HepG2 (cell line): ENCODE data around the gene HNRNPM. TPM values are rescaled to one million over a fixed set of nuclear protein-coding genes. Genes with fewer than 3 reads are reported as not detected.
A peak's percentile ranks its signal among the peaks of the same experiment; 100 is the strongest.

ENCODE experiments used
- ATF7 ChIP-seq, 2 experiments: fragments of 450-650 bp in 1 of 2; sonication (generic) in 1 of 2; formaldehyde crosslinking in 1 of 2; IDR thresholded peaks; 2 replicates each; pipeline versions ENCODE4 v1.4.0 to v1.6.1; 2016 to 2020; ENCODE audit warnings: antibody characterized with exemption in 1 of 2, mild to moderate bottlenecking in 1 of 2, missing genetic modification reagents in 1 of 2
- HDAC1 ChIP-seq: sonication (generic); formaldehyde crosslinking; IDR thresholded peaks from 2 replicates; pipeline ENCODE4 v1.5.1; 2020; ENCODE audit warnings: mild to moderate bottlenecking, missing genetic modification reagents
- HNF4G ChIP-seq, 2 experiments: sonication (generic) in 1 of 2; formaldehyde crosslinking in 1 of 2; IDR thresholded peaks; 2 replicates each; pipeline versions ENCODE4 v1.4.0 to v1.6.1; 2011 to 2020; ENCODE audit warnings: borderline replicate concordance in 2 of 2, low read depth in 2 of 2, mild to moderate bottlenecking in 2 of 2, low read length in 1 of 2, missing genetic modification reagents in 1 of 2, moderate library complexity in 1 of 2
- HNRNPK ChIP-seq: fragments of 200-400 bp; formaldehyde crosslinking; IDR thresholded peaks from 2 replicates; pipeline ENCODE4 v1.6.1; 2018; ENCODE audit warnings: low read length, low read depth, moderate library complexity, mild to moderate bottlenecking; ENCODE audit not compliant: poor library complexity, severe bottlenecking
- HOXA3 ChIP-seq: sonication (generic); formaldehyde crosslinking; IDR thresholded peaks from 2 replicates; pipeline ENCODE4 v1.5.0; 2020; ENCODE audit warnings: missing genetic modification reagents
- KDM5B ChIP-seq: sonication (generic); formaldehyde crosslinking; IDR thresholded peaks from 2 replicates; pipeline ENCODE4 v1.4.0; 2020; ENCODE audit warnings: missing genetic modification reagents, mild to moderate bottlenecking, borderline replicate concordance
- KLF11 ChIP-seq: IDR thresholded peaks from 2 replicates; pipeline ENCODE4 v1.6.1; 2016; ENCODE audit warnings: missing compliant biosample characterization
- MAF1 ChIP-seq: sonication (generic); formaldehyde crosslinking; IDR thresholded peaks from 2 replicates; pipeline ENCODE4 v1.5.0; 2020; ENCODE audit warnings: missing genetic modification reagents, borderline replicate concordance
- NRL ChIP-seq: sonication (generic); formaldehyde crosslinking; IDR thresholded peaks from 2 replicates; pipeline ENCODE4 v1.5.0; 2020; ENCODE audit warnings: missing genetic modification reagents, mild to moderate bottlenecking, moderate library complexity, borderline replicate concordance
- PHF20 ChIP-seq: sonication (generic); formaldehyde crosslinking; IDR thresholded peaks from 2 replicates; pipeline ENCODE4 v1.5.0; 2020; ENCODE audit warnings: mild to moderate bottlenecking, missing genetic modification reagents
- RXRB ChIP-seq: IDR thresholded peaks from 2 replicates; pipeline ENCODE4 v1.6.1; 2016; ENCODE audit warnings: borderline replicate concordance, missing genetic modification reagents, missing compliant biosample characterization
- SRY ChIP-seq: sonication (generic); formaldehyde crosslinking; IDR thresholded peaks from 2 replicates; pipeline ENCODE4 v1.8.0; 2022; ENCODE audit warnings: mild to moderate bottlenecking, missing genetic modification reagents
- ZBTB7B ChIP-seq: sonication (generic); formaldehyde crosslinking; IDR thresholded peaks from 2 replicates; pipeline ENCODE4 v1.4.0; 2020; ENCODE audit warnings: missing genetic modification reagents
- ZNF780A ChIP-seq: sonication (generic); formaldehyde crosslinking; IDR thresholded peaks from 2 replicates; pipeline ENCODE4 v1.8.0; 2022; ENCODE audit warnings: mild to moderate bottlenecking, missing genetic modification reagents, moderate library complexity
- ZNF792 ChIP-seq: IDR thresholded peaks from 2 replicates; pipeline ENCODE4 v1.6.1; 2016
- polyA plus RNA-seq, 8 experiments: library from polyadenylated mRNA; depleted of rRNA in 3 of 8; stranded (reverse) in 7 of 8; unstranded in 1 of 8; fragments of >200 nt; fragmentation: Illumina TruSeq in 4 of 8; extraction: Trizol in 4 of 8; gene quantifications; 2 replicates each; pipeline versions ENCODE4 v1.2.1 to v1.2.3, GENCODE V29; 2011 to 2016; ENCODE audit warnings: low read depth in 4 of 8, missing spikeins in 1 of 8, mixed read lengths in 1 of 8; ENCODE audit not compliant: insufficient read depth in 1 of 8
- total RNA-seq, 5 experiments: library from RNA; depleted of rRNA; stranded (reverse); fragments of >200 nt; fragmentation: Illumina TruSeq; extraction: Trizol; gene quantifications; 2 replicates each; pipeline ENCODE4 v1.2.3, GENCODE V29; 2016; ENCODE audit warnings: low read depth in 1 of 5
- TF ChIP-seq, protein P1 (sequence below): sonication (generic); formaldehyde crosslinking; IDR thresholded peaks from 2 replicates; pipeline ENCODE4 v1.4.0; 2020; ENCODE audit warnings: missing genetic modification reagents
- TF ChIP-seq, protein P2 (sequence below): sonication (generic); formaldehyde crosslinking; IDR thresholded peaks from 2 replicates; pipeline ENCODE4 v1.8.1; 2023; ENCODE audit warnings: mild to moderate bottlenecking, missing genetic modification reagents
- TF ChIP-seq, protein P3 (sequence below): sonication (generic); formaldehyde crosslinking; IDR thresholded peaks from 2 replicates; pipeline ENCODE4 v1.4.0; 2020; ENCODE audit warnings: missing genetic modification reagents; ENCODE audit errors: not compliant biosample characterization
- TF ChIP-seq, protein P4 (sequence below): sonication (generic); formaldehyde crosslinking; IDR thresholded peaks from 2 replicates; pipeline ENCODE4 v1.5.0; 2020; ENCODE audit warnings: mild to moderate bottlenecking, missing genetic modification reagents, borderline replicate concordance
- TF ChIP-seq, protein P5 (sequence below), 2 experiments: sonication (generic) in 1 of 2; formaldehyde crosslinking in 1 of 2; IDR thresholded peaks; 2 replicates each; pipeline versions ENCODE4 v1.5.1 to v1.6.1; 2011 to 2020; ENCODE audit warnings: borderline replicate concordance in 1 of 2, low read depth in 1 of 2, low read length in 1 of 2, mild to moderate bottlenecking in 1 of 2, missing genetic modification reagents in 1 of 2, moderate library complexity in 1 of 2

Gene HNRNPM
- total and polyA plus RNA-seq, 2 of the 13 experiments (the other 11 are each of a cell fraction or from before 2014, with no cell fraction given) = 56.7 to 102 TPM

DNA sequence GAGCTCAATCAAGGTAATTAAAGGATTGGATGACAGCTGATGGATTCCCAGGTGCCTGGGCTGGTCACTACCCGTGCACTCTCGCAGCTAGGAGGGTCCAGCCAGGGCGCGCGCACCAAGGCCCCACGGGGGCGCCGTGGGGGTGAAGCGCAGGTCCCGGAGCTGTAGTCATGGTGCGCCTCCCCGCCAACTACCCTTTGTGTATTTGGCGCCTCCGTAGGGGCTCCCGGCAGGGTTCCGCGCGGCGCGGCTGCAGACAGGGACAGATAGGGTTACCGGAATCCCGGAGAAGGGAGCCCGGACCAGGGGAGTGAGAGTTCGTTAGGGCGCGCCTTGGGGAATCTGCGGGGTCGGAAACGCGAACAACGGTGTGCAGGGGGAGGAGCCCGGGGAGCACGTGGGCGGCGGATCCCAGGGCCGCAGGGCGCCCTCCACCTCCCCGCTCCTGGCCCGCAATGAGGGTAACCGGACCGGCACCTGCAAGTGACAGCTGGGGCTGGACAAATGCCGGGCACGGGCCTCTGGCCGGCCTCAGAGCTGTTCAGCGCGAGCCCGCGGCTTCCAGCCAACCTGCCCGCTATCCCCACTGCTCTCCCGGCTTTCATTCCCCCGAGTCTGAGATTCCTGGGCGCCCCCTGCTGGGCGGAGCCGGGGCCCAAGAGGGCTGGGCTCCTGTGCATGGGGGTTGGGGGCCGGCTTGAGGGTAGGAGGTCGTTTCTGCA lies 61.1 kb downstream of the HNRNPM start (continued):
- no peak for TF ChIP-seq ATF7 (IDR thresholded peaks at IDR 0.05)
- no peak for TF ChIP-seq ATF7 (CRISPR knock-in tag; IDR thresholded peaks at IDR 0.05)
- TF ChIP-seq, protein P1, sequence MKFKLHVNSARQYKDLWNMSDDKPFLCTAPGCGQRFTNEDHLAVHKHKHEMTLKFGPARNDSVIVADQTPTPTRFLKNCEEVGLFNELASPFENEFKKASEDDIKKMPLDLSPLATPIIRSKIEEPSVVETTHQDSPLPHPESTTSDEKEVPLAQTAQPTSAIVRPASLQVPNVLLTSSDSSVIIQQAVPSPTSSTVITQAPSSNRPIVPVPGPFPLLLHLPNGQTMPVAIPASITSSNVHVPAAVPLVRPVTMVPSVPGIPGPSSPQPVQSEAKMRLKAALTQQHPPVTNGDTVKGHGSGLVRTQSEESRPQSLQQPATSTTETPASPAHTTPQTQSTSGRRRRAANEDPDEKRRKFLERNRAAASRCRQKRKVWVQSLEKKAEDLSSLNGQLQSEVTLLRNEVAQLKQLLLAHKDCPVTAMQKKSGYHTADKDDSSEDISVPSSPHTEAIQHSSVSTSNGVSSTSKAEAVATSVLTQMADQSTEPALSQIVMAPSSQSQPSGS (CRISPR knock-in tag) = no peak
- TF ChIP-seq NRL (CRISPR knock-in tag) = peak; percentile 38; the same call in 1 of the 2 replicates
- TF ChIP-seq, protein P2, sequence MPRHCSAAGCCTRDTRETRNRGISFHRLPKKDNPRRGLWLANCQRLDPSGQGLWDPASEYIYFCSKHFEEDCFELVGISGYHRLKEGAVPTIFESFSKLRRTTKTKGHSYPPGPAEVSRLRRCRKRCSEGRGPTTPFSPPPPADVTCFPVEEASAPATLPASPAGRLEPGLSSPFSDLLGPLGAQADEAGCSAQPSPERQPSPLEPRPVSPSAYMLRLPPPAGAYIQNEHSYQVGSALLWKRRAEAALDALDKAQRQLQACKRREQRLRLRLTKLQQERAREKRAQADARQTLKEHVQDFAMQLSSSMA (CRISPR knock-in tag) = peak; percentile 68; the same call in 1 of the 2 replicates
- TF ChIP-seq ZNF792 (CRISPR knock-in tag) = 0 out of 2 replicates have a peak, but pooled peaks have one; percentile 18
- TF ChIP-seq MAF1 = no peak
- TF ChIP-seq, protein P3, sequence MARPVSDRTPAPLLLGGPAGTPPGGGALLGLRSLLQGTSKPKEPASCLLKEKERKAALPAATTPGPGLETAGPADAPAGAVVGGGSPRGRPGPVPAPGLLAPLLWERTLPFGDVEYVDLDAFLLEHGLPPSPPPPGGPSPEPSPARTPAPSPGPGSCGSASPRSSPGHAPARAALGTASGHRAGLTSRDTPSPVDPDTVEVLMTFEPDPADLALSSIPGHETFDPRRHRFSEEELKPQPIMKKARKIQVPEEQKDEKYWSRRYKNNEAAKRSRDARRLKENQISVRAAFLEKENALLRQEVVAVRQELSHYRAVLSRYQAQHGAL (CRISPR knock-in tag) = no peak
- 0 out of 2 replicates have a peak, but pooled peaks have one; percentile 14 for TF ChIP-seq ZNF780A (CRISPR knock-in tag)
- TF ChIP-seq KLF11 = 0 out of 2 replicates have a peak, but pooled peaks have one; percentile 19
- peak; percentile 7; the same call in 1 of the 2 replicates for TF ChIP-seq RXRB (CRISPR knock-in tag)
- peak; percentile 78 for TF ChIP-seq HDAC1 (CRISPR knock-in tag)
- TF ChIP-seq, protein P4, sequence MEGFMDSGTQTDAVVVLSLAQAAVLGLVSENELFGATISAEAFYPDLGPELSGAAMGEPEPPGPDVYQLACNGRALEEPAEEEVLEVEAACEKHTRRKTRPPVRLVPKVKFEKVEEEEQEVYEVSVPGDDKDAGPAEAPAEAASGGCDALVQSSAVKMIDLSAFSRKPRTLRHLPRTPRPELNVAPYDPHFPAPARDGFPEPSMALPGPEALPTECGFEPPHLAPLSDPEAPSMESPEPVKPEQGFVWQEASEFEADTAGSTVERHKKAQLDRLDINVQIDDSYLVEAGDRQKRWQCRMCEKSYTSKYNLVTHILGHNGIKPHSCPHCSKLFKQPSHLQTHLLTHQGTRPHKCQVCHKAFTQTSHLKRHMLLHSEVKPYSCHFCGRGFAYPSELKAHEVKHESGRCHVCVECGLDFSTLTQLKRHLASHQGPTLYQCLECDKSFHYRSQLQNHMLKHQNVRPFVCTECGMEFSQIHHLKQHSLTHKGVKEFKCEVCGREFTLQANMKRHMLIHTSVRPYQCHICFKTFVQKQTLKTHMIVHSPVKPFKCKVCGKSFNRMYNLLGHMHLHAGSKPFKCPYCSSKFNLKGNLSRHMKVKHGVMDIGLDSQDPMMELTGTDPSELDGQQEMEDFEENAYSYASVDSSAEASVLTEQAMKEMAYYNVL (CRISPR knock-in tag) = 0 out of 2 replicates have a peak, but pooled peaks have one; percentile 69
- 0 out of 2 replicates have a peak, but pooled peaks have one; percentile 24 for TF ChIP-seq HOXA3 (CRISPR knock-in tag)
- TF ChIP-seq HNRNPK = peak; percentile 87
- TF ChIP-seq SRY (CRISPR knock-in tag) = peak; percentile 30
- TF ChIP-seq HNF4G (IDR thresholded peaks at IDR 0.05; ENCODE audit: borderline replicate concordance, low read depth, low read length) = no peak
- 0 out of 2 replicates have a peak, but pooled peaks have one; percentile 1 for TF ChIP-seq HNF4G (CRISPR knock-in tag; IDR thresholded peaks at IDR 0.05; ENCODE audit: borderline replicate concordance, low read depth)
- TF ChIP-seq PHF20 (CRISPR knock-in tag) = no peak
- peak; percentile 75; the same call in 1 of the 2 replicates for TF ChIP-seq KDM5B (CRISPR knock-in tag)
- peak; percentile 20 for TF ChIP-seq ZBTB7B (CRISPR knock-in tag)
- TF ChIP-seq, protein P5, sequence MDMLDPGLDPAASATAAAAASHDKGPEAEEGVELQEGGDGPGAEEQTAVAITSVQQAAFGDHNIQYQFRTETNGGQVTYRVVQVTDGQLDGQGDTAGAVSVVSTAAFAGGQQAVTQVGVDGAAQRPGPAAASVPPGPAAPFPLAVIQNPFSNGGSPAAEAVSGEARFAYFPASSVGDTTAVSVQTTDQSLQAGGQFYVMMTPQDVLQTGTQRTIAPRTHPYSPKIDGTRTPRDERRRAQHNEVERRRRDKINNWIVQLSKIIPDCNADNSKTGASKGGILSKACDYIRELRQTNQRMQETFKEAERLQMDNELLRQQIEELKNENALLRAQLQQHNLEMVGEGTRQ (IDR thresholded peaks at IDR 0.05; ENCODE audit: low read depth, low read length) = no peak
- TF ChIP-seq, protein P5 (CRISPR knock-in tag; IDR thresholded peaks at IDR 0.05; ENCODE audit: borderline replicate concordance) = peak; percentile 67; the same call in 1 of the 2 replicates
